Measurements from ENCODE around the gene MGAT5.

MGAT5 gene

DNA sequence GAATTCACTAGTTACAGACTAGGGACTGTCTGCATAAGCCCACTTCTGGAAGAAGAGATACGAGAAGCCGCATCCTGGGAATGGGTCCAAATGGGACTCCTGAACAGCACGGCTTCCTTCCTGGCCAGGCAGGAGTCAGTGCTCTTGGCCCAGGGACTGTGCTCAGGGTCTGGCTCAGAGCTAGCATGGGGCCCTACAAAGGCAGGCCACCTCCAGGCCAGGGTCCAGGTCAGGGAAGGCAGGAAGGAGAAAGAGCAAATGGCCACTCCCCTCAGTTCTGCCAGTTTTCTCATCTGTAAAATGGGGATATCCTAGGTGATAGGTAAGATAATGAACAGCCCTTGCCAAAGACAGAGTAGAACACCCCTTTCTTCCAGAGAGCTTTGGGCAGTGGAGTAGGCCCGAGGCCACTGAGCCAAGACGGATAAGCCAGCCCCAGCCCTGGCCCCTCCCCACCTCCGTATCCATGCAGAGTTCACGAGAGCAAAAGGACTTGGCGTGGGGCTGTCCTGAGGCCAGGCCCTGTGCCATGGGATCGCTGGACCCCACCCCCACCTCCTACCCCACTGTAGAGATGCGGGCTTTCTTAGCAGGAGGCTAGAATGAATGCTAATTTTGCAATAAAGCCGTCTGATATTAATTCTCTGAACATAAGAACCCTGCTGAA, 190.1 kb downstream of the MGAT5 start:
- DNase-seq (ENCODE audit: low read depth in 2 of 3, low spot score in 1 of 3), result no peak

DNA sequence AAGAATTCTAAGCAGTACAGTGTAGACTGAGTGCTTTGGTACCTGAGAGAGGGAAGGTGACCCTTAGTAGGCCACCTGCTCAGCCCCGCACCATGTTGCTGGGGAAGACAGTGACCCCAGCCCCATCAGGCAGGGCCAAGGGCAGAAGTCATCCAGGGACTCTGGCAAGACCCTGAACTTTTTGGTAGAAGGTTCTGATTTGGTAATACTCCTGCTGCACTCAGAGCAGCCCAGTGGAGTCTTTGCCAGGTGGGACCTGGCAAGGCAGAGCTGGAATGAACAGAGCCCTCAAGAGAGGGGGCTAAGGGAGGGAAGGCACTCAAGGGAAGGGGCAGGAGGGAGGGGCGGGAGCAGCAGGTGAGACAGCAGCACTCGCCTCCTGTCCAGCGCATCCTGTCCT, 191.2 kb downstream of the MGAT5 start:
- no peak for DNase-seq (ENCODE audit: low read depth in 2 of 3, low spot score in 1 of 3)

DNA sequence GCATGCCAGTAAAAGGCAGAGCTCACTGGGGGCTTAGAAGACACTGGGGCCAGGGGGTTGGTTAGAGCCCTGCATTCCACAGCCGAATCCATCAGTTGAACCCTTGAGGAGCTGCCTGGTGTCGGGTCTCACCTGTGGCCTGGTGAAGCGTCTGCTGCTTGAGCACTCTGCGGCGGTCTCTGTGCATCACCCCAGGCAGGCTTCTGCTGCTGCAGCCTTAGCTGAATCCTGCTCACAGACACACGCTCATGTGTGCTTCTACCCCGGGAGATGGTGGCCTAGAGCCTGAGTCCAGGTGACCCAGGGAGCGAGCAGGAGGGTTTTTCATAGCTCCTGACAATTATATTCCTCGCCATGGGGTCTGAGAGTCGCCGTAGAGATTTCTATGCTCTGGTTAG, 192.1 kb downstream of the MGAT5 start:
- no peak for DNase-seq (ENCODE audit: low read depth in 2 of 3, low spot score in 1 of 3)

DNA sequence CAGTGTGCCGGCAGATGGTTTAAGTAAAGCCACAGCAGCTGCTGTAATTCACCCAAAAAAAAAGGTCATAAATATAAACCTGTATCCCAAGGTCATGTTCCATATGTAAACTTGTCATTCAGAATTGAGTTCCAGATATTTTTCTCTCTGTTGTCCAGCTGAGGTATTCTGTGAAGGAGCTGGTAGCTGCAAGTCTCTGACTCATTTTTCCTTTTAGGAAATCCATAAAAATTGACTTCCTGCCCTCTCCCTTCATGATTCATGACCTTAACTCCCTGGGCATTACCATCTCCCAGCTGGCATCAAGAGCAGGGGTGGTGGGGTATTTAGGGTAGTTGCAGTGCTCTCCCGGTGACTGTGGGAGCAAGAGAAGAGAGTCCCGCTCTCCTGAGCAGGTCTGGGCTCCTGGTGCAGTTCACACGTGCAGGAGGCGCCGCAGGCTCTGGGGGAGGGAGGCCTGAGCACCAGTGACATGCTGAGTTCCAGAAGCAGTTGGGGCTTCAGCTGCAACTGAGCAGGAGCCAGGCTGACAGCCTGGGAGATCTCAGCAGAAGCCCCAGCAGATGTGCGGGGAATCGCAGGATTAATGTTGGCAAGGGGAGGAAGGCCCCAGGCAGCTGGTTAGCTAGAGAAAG, 192.6 kb downstream of the MGAT5 start:
- DNase-seq (ENCODE audit: low read depth in 2 of 3, low spot score in 1 of 3), result no peak

DNA sequence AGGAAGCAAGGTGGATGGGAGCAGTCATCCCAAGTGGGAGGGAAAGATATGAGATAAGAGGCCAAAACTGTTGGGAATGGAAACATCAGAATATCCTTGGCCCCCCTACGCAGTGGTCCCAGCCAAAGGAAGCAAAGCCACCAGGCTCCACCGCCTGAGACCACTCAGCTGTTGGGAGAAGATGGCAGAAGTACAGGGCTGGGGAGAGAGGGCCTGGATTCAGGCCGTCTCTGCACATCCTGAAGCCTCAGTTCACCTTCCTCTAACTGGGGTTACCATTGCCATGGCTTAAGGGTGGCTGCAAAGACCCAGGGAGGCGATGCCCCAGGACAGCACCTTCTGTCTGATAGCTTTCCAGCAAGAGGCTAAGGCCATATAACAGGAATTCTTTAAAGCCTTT, 193.8 kb downstream of the MGAT5 start:
- DNase-seq (ENCODE audit: low read depth in 2 of 3, low spot score in 1 of 3), result no peak

DNA sequence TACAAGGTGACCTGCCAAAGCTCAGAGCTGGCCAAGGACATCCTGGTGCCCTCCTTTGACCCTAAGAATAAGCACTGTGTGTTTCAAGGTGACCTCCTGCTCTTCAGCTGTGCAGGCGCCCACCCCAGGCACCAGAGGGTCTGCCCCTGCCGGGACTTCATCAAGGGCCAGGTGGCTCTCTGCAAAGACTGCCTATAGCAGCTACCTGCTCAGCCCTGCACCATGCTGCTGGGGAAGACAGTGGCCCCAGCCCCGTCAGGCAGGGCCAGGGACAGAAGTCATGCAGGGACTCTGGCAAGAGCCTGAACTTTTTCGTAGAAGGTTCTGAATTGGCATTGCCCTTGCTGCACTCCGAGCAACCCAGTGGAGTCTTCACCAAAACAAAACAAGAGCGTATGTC, 194.8 kb downstream of the MGAT5 start:
- no peak for DNase-seq (ENCODE audit: low read depth in 2 of 3, low spot score in 1 of 3)

DNA sequence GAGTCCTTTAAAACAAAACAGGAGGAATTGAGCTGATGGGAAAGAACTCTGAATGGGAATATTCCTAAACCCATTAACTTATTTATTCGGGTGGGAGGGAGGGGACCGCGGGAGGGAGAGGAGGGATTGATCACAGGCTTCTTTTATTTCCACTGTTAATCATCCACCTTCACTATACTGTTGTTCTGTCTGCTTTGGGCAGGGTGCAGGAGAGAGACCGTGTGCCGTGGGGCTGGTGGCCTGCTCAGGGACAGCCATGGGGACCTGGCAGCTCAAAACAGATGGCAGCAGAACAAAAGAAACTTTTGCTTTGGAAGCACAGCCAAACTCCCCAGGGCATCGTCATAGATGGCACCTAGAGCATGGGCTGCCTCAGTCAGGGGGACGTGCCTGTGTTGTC, 195.3 kb downstream of the MGAT5 start:
- no peak for DNase-seq (ENCODE audit: low read depth in 2 of 3, low spot score in 1 of 3)

DNA sequence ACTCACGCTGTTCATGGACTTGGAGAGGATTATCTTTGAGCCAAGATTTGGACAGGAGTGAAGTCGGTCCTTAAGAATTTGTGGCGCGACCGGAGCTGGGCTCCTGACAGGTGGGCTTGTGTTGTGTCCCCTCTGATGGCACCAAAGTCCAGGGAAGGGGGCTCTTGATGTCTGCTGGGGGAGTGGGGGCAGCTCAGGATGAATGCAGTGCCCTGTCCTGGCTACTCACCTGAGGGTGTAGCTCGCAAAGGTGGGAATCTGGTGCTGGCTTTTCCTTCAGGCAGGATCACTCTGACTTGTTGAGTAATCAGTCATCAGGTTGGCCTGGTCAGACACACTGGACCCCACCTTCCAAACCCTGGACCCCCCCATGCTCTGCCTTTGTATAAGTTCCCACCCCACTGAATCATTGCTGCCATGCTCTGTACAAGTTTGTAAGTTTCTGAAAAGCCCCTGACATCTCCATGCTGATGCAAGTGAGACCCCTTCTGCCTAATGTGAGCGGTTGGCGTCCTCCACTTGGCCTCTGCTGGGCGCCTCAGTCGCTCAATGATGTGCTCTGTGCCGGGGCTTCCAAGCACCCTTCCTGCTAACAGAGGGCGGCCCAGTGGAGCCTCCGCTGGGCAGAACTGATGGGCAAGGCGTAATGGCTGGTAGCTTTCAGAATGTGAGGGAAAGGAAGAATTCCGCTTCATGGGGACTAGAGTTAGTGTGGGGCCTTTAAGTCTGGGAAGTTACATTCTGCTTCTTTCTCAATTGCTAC, 196.1 kb downstream of the MGAT5 start:
- DNase-seq (ENCODE audit: low read depth in 2 of 3, low spot score in 1 of 3), result no peak

GRCh38 chr2:134451347-134451630, 197.4 kb downstream of the MGAT5 start:
- no peak for DNase-seq (ENCODE audit: low read depth in 2 of 3, low spot score in 1 of 3)

DNA sequence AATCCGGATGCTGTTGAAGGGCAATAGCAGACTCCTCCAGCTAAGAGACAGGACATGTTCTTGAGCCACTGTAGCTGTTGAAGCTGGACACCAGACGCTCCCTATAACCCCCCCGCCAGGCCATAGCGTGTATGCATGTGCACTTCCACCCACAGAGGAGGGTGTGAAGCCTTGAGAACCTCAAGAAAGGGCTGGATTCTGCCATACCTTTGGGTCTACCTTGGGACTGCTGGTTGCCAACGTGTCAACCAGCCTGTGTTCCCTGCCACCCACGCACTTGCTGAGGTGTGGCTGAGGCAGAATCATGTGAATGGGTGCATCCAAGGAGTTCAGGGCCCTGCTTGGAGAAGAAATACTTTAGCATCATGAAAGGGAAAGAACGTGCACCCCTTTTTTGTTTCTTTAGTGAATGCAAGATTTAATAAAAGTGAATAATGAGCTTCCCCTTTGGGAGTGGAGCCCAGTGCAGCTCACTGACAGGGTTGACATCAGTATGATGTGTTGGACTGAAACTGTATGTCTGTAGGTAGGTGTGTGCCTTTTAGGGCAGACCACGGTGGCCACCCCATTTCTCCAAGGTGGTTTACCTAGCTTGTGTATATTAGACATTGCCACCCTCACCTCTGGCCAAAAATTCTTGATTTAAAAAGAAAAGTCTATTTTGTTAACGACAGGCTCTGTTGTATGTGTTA, 198.3 kb downstream of the MGAT5 start:
- no peak for DNase-seq (ENCODE audit: low read depth in 2 of 3, low spot score in 1 of 3)

DNA sequence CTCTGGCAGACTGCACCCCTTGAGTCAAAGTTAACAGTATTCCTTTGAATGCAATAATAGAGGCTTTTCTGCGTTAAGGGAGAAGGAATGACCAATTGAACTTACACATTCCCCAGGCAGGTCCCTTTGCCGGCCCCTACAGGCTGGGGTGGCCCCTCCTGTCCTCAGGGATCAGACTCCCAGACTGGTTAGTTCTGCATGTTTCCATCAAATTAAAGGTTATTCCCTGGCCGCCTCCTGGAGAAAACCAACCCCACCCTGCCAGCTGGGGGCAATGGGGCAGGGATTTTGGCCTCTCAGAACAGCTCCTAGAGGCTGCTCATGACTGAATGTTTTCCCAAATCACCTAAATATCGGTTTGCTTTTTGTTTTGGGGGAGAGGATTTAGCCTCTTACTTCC, 199.6 kb downstream of the MGAT5 start:
- DNase-seq (ENCODE audit: low read depth in 2 of 3, low spot score in 1 of 3), result no peak

- DNase-seq (ENCODE audit: low read depth in 2 of 3, low spot score in 1 of 3), result no peak
Observed at GRCh38 chr2:134453973-134454372, 200.1 kb downstream of the MGAT5 start.

GRCh38 chr2:134454426-134454825, 200.6 kb downstream of the MGAT5 start:
- no peak for DNase-seq (ENCODE audit: low read depth in 2 of 3, low spot score in 1 of 3)

DNA sequence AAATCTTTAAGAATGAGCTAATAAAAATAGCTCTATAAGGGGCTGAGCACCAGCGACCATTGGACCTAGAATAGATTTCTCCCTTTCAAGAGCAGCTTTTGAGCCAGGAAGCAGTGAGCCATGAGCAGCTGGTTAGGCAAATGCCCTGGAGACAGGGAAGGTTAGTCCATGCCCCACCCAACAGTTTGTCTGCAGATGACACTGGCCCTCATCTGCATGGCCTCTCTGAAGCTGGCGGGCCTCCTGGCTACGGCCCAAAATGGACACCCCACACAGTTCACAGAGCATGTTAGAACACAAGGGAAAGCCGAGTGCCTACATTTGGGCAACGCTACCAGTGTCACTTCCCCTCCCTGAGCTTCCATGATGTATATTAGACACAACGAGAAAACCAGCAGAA, 201.1 kb downstream of the MGAT5 start:
- DNase-seq (ENCODE audit: low read depth in 2 of 3, low spot score in 1 of 3), result no peak

DNA sequence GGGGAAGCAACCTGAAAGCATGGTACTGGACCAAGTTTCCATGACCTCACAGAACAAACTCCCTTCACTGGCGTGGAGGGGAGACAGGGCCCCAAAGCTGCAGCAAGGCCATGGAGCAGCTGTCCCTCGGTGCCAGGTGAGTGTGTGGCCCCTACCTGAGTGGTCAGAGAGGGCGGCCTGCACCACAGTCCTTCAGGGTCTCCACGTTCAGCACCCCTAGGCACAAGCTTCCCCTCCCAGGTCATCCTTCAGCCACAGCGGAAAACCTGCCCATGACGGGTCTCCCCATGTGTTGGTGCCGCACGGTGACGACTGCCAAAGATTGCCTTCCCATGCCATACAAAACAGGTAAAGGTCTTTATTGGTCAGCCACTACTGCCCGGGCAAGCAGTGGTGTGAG, 201.6 kb downstream of the MGAT5 start:
- DNase-seq (ENCODE audit: low read depth in 2 of 3, low spot score in 1 of 3), result no peak

DNA sequence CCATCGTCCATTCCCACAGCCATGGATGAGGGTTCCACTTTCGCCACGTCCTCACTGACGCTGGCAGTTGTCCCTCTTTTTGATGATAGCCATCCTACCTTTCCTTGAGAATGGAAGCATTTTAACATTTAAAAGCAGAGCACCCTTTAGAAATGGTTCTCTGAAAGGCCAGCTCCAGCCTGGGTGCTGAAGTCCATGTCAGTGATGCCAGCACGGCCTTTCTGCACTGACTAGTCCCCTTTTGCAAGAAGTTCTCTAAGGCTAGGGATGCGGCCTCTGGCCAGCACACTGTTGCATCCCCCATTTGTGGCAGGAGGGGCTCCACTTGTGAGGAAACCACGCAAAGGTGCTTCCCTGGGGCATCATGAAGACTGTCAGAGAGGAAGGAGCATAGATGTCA, 203.5 kb downstream of the MGAT5 start:
- DNase-seq (ENCODE audit: low read depth in 2 of 3, low spot score in 1 of 3), result no peak

DNA sequence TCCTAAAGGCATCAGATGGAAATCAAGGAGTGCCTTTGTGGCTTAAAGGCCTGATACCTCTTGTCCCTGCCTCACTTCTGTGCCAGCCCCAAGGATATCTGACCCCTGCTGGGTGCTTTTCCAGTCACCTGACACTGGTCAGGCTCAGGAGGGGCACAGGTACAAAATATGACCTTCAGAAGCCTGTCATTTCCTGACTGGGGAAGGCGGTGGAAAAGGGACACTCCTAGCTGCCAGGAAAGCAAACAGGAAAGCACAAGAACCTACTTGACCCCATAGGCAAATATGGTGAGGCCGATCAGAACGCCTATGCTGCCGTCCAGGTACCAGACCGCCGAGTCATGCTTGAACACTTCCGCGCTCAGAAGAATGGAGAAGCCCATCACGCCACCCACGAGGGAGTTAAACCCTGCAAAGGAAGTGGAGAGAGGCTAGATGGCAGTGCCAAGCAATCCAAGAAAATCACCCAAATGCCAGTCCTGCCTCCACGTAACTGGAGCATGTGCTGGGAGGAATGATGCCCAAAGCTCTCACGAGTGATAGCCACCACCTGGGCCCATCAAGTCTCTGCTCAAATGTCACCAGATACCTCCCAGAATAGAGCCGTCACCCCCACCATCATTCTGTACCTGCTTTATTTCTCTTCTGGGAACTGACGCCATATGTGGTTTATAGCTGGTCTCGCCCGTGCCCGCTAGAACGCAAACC, 204.0 kb downstream of the MGAT5 start:
- no peak for DNase-seq (ENCODE audit: low read depth in 2 of 3, low spot score in 1 of 3)

GRCh38 chr2:134458473-134458853, 204.6 kb downstream of the MGAT5 start:
- DNase-seq (ENCODE audit: low read depth in 2 of 3, low spot score in 1 of 3), result no peak

DNA sequence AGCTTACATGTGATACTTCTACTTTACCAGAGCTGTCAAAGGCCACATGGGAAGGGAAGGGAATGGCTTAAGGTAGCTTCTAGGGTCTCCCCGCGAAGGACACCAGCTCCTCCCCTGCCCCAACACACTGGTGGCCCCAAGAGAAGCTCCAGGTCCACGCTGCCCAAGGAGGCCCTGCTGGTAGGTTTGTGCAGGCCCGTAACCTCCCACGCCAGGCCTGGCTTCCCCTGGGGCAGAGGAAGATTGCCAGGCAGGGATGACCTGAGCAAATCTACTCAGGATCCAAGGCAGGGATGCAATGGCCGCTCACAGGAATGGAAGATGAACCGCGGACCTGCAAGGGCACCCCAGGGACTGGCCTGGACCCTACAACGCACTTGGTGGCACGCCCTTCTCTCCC, 205.1 kb downstream of the MGAT5 start:
- no peak for DNase-seq (ENCODE audit: low read depth in 2 of 3, low spot score in 1 of 3)

- DNase-seq (ENCODE audit: low read depth in 2 of 3, low spot score in 1 of 3), result no peak
Observed at GRCh38 chr2:134459706-134460406, 206.0 kb downstream of the MGAT5 start.

DNA sequence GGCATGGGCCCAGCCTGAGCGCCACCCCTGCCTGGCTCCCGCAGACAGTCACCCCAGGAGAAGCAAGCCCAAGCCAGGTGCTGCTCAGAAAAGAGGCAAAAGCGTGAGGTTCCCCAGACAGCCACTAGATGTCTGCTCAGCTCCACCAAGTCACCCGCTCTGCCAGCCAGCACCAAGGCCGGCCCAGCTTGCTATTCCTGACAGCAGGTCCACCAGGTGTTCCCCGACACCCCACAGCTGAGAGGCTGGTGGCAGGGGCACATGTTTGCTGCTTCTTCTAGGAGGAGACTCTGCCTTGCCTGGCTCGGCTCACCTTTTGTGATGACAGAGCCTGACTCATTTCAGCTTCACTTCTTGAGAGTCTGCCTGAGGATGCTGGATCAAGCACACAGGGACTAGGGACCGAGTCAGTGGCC, 206.7 kb downstream of the MGAT5 start:
- peak in 2 of 3 donors; percentile 7 to 10 for DNase-seq (ENCODE audit: low read depth in 2 of 3, low spot score in 1 of 3)
